Endothelial cell of umbilical vein (primary cell): ENCODE results near the gene DIP2C. TPM values are rescaled to one million over a fixed set of nuclear protein-coding genes. Genes with fewer than 3 reads are reported as not detected.

Experiments used
- BruUV-seq: library from RNA; stranded (reverse); fragments of 400-500 nt; replicated peaks from 2 replicates; lab custom pipeline; 2021; lab: Mats Ljungman, UMichigan
- CTCF ChIA-PET: fragments of 300-600, 350-600 bp; sonication (Branson Sonifier 250); formaldehyde crosslinking; loops from one replicate; lab custom pipeline; 2021; ENCODE audit warnings: antibody characterized with exemption, inconsistent platforms; lab: Charles Lee
- POLR2A ChIA-PET: fragments of 300-600, 350-600 bp; sonication (Branson Sonifier 250); formaldehyde crosslinking; loops from one replicate; lab custom pipeline; 2021; ENCODE audit warnings: antibody characterized with exemption, inconsistent platforms; lab: Charles Lee
- DNase-seq: peaks from one replicate; pipeline ENCODE4 v3.0.0-alpha.2; 2011; ENCODE audit warnings: low read depth, low spot score
- FAIRE-seq: peaks from 2 replicates; lab custom pipeline; 2011; peaks lifted over from hg19 to GRCh38; lab: Jason Lieb, UNC
- H2AFZ ChIP-seq: 2 replicates; pipeline ENCODE4 v1.6.0; 2012; ENCODE audit warnings: low read depth, low read length, control low read depth, inconsistent platforms
- H3K27ac ChIP-seq: 2 replicates; pipeline ENCODE4 v1.5.1; 2011; ENCODE audit warnings: low read depth, mild to moderate bottlenecking, control low read depth, low read length, moderate library complexity; ENCODE audit not compliant: insufficient read depth
- H3K27me3 ChIP-seq, 2 experiments: 2 replicates each; pipeline versions ENCODE4 v1.6.0 to v1.6.1; 2011; ENCODE audit warnings: low read length in 2 of 2, mixed read lengths in 1 of 2; ENCODE audit not compliant: control insufficient read depth in 2 of 2, insufficient read depth in 2 of 2
- H3K36me3 ChIP-seq, 2 experiments: 2 replicates in 1 of 2; 3 replicates in 1 of 2; pipeline ENCODE4 v1.5.1; 2011; ENCODE audit warnings: low read length in 2 of 2, mild to moderate bottlenecking in 1 of 2, moderate library complexity in 1 of 2; ENCODE audit not compliant: control insufficient read depth in 2 of 2, insufficient read depth in 2 of 2; ENCODE audit errors: extremely low read depth in 1 of 2
- H3K4me1 ChIP-seq: 3 replicates; pipeline ENCODE4 v1.5.1; 2011; ENCODE audit warnings: mild to moderate bottlenecking, low read length; ENCODE audit not compliant: control insufficient read depth, insufficient read depth; ENCODE audit errors: extremely low read depth
- H3K4me2 ChIP-seq: 2 replicates; pipeline ENCODE4 v1.6.1; 2011; ENCODE audit warnings: low read length, control low read depth, mixed read lengths; ENCODE audit not compliant: insufficient read depth
- H3K4me3 ChIP-seq, 3 experiments: fragments of 200-600 bp in 1 of 3; sonication (generic), shearing (Covaris generic) in 1 of 3; replicated peaks in 1 of 3; 2 replicates each; pipeline ENCODE4 v1.5.1; 2011 to 2016; ENCODE audit warnings: control low read depth in 3 of 3, low read length in 3 of 3, mild to moderate bottlenecking in 2 of 3, inconsistent platforms in 1 of 3, low read depth in 1 of 3, moderate library complexity in 1 of 3; ENCODE audit not compliant: insufficient read depth in 1 of 3
- H3K79me2 ChIP-seq: 2 replicates; pipeline ENCODE4 v1.6.0; 2012; ENCODE audit warnings: low read length, inconsistent platforms; ENCODE audit not compliant: control insufficient read depth, insufficient read depth
- H3K9ac ChIP-seq: replicated peaks from 2 replicates; pipeline ENCODE3; 2011; ENCODE audit warnings: low read length, control low read depth; ENCODE audit not compliant: insufficient read depth; ENCODE audit errors: extremely low read depth
- H3K9me1 ChIP-seq: replicated peaks from 3 replicates; pipeline ENCODE4 v1.6.0; 2011; ENCODE audit warnings: mild to moderate bottlenecking, low read length; ENCODE audit not compliant: control insufficient read depth, insufficient read depth; ENCODE audit errors: extremely low read depth
- H3K9me3 ChIP-seq: replicated peaks from 2 replicates; pipeline ENCODE4 v1.5.1; 2012; ENCODE audit warnings: low read length, inconsistent platforms; ENCODE audit not compliant: control insufficient read depth, insufficient read depth
- H4K20me1 ChIP-seq: replicated peaks from 2 replicates; pipeline ENCODE3; 2011; ENCODE audit warnings: mild to moderate bottlenecking, low read length; ENCODE audit not compliant: control insufficient read depth, insufficient read depth; ENCODE audit errors: extremely low read depth
- CTCF ChIP-seq, 2 donors: IDR thresholded peaks; 1 replicate in 1 of 2; 2 replicates in 1 of 2; pipeline ENCODE4 v1.5.1; 2011; ENCODE audit warnings: low read length in 2 of 2, mild to moderate bottlenecking in 2 of 2, moderate library complexity in 2 of 2, control low read depth in 1 of 2, inconsistent platforms in 1 of 2, low read depth in 1 of 2; ENCODE audit not compliant: insufficient read depth in 1 of 2; ENCODE audit errors: extremely low read depth in 1 of 2
- EZH2 ChIP-seq: IDR thresholded peaks from 2 replicates; pipeline ENCODE4 v1.6.1; 2012; ENCODE audit warnings: borderline replicate concordance, low read depth, mild to moderate bottlenecking, moderate library complexity, low read length, inconsistent platforms; ENCODE audit not compliant: severe bottlenecking
- FOS ChIP-seq: IDR thresholded peaks from 2 replicates; pipeline ENCODE4 v1.6.1; 2011; ENCODE audit warnings: mild to moderate bottlenecking, low read length, moderate library complexity, borderline replicate concordance; ENCODE audit not compliant: insufficient read depth
- GATA2 ChIP-seq: IDR thresholded peaks from 2 replicates; pipeline ENCODE4 v1.7.0; 2011; ENCODE audit warnings: low read depth, mild to moderate bottlenecking, moderate library complexity, mixed read lengths, low read length; ENCODE audit not compliant: insufficient read length, insufficient read depth
- JUN ChIP-seq: IDR thresholded peaks from 2 replicates; pipeline ENCODE4 v1.6.1; 2011; ENCODE audit warnings: borderline replicate concordance, low read depth; ENCODE audit not compliant: insufficient read length, insufficient read depth
- MAX ChIP-seq: IDR thresholded peaks from 2 replicates; pipeline ENCODE4 v1.6.1; 2011; ENCODE audit not compliant: insufficient read depth, insufficient read length
- MYC ChIP-seq: IDR thresholded peaks from one replicate; pipeline ENCODE4 v1.6.1; 2011; ENCODE audit warnings: mild to moderate bottlenecking, low read depth, low read length
- POLR2A ChIP-seq: IDR thresholded peaks from 2 replicates; pipeline ENCODE4 v1.6.1; 2012; ENCODE audit warnings: low read depth, mild to moderate bottlenecking, control low read depth, low read length
- POLR2AphosphoS5 ChIP-seq: IDR thresholded peaks from 2 replicates; pipeline ENCODE4 v1.6.1; 2012; ENCODE audit warnings: low read depth, mild to moderate bottlenecking, control low read depth, low read length, moderate library complexity; ENCODE audit not compliant: insufficient read depth
- dilution Hi-C: fragments of 300-500 bp; cut with MboI; formaldehyde crosslinking; loops from one replicate; pipeline ENCODE4 v1.15.0; 2019; ENCODE audit warnings: low sequenced_read_pairs; ENCODE audit not compliant: extremely low pct_ligation_motif_present
- intact Hi-C: fragments of 100-400 bp; cut with micrococcal nuclease; formaldehyde crosslinking; loops from one replicate; pipeline ENCODE4 v1.10.0; 2022
- polyA plus RNA-seq, 4 experiments: library from polyadenylated mRNA; depleted of rRNA in 3 of 4; stranded (reverse) in 3 of 4; unstranded in 1 of 4; fragments of >200 nt; gene quantifications; 2 replicates each; pipeline versions ENCODE4 v1.2.1 to v1.2.3, GENCODE V29; 2011 to 2012; ENCODE audit warnings: missing spikeins in 1 of 4
- total RNA-seq: library from RNA; stranded (reverse); gene quantifications from 2 replicates; pipeline ENCODE4 v1.2.3, GENCODE V29; 2021

DIP2C gene
- total and polyA plus RNA-seq, 2 donors (not counting 3 experiments of a cell fraction or from before 2014, with no cell fraction given), result 3.6 to 10.7 TPM

- intact Hi-C loops (no loop called here), dilution Hi-C loops (no loop called here)
- Histone ChIP-seq H3K4me1 (peaks cover 11% of the 10 kb centered on the region), H3K4me3 (no peak overlapping the region), H3K9ac (no peak overlapping the region), H3K27ac (no peak overlapping the region), H3K36me3 (peaks cover 0 to 2% of the 10 kb centered on the region in 2 experiments), H4K20me1 (no peaks in the 10 kb centered on the region), H3K9me1 (no peaks in the 10 kb centered on the region), H2AFZ (no peak overlapping the region), H3K27me3 (no peaks in the 10 kb centered on the region), H3K4me2 (no peak overlapping the region), H3K79me2 (no peaks in the 10 kb centered on the region), H3K9me3 (no peaks in the 10 kb centered on the region)
- no TSS peak for BruUV-seq
- no peak for FAIRE-seq
- POLR2A ChIA-PET, result no interaction called here
- no peak for TF ChIP-seq MYC
- TF ChIP-seq FOS, result no peak
- TF ChIP-seq POLR2AphosphoS5, result no peak
- TF ChIP-seq MAX, result no peak
- TF ChIP-seq EZH2, result no peak
- no peak for TF ChIP-seq JUN
- no peak for TF ChIP-seq GATA2
- no peak for TF ChIP-seq CTCF (IDR thresholded peaks at IDR 0.05; ENCODE audit: extremely low read depth in 1 of 2, insufficient read depth in 1 of 2, low read depth in 1 of 2, low read length in 2 of 2)
- TF ChIP-seq POLR2A, result no peak
- CTCF ChIA-PET, result interaction anchor here (1.5 to 1.6 kb wide), 2 partner anchors 13 to 29 kb away, joined by 4 to 6 read pairs; no protein-coding TSS in a partner anchor
- DNase-seq, result no peak
Observed at GRCh38 chr10:320771-321170, 368.7 kb downstream of the DIP2C start.
